ENCODE measurements around the gene SNU13.
"Not testable (repeated sequence)": the region's sequence is repeated elsewhere in the genome, so short reads cannot be mapped to it uniquely, and the experiment has no call there.

SNU13 gene

DNA sequence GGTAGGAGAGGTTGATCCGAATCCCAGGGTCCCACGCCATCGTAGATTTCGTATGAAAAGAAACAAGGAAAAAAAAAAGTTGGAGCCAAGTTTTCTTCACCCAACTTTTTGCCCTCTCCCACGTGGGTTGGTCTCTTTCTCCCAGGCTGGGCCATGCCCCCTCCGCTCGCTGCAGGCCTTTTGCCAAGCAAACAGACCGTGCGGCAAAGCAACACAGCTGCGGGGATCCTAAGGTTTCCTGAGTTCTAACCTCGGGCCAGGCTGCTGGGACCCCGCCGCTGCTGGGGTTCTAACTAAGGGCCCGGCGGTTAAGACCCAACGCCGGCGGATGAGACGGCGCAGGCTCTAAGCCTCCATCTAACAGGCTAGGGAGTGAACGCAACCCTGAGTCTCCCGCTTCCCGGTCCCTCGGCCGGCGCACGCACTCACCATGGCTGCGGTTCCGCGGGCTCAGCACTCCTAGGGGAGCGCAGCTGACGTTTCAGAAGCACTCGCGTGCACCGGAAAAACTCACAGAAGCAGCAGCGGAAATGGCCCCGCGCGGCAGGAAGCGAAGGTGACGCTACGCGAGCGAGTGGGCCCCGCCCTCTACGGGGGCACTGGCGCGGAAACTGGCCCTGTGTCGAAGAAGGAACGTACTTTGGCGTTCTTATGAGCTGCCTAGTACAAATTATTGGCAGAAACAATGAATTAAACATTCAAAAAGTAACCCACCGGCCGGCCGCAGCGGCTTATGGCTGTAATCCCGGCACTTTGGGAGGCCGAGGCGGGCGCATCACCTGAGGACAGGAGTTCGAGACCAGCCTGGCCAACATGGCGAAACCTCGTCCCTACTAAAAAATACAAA, at the start of gene SNU13:
Gene SNU13, minus strand, starts transcription at position 503 of the 847 bp plus-strand sequence. Its CDS starts 71 bp downstream, at position 432.
- peak; percentile 59 for DNase-seq

DNA sequence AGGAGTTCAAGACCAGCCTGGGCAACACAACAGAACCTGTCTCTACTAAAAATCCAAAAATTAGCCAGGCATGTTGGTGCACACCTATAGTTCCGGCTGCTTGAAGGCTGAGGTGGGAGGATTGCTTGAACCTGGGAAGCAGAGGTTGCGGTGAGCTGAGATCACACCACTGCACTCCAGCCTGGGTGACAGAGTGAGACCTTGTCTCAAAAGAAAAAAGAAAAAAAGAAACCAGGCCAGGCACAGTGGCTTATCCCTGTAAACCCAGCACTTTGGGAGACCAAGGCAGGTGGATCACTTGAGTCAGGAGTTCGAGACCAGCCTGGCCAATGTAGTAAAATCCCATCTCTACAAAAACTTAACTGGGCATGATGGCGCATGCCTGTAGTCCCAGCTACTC, 44.6 kb upstream of the SNU13 start:
- not testable (repeated sequence) for DNase-seq

- DNase-seq = no peak
Observed at GRCh38 chr22:41732096-41732772, 43.6 kb upstream of the SNU13 start.

DNA sequence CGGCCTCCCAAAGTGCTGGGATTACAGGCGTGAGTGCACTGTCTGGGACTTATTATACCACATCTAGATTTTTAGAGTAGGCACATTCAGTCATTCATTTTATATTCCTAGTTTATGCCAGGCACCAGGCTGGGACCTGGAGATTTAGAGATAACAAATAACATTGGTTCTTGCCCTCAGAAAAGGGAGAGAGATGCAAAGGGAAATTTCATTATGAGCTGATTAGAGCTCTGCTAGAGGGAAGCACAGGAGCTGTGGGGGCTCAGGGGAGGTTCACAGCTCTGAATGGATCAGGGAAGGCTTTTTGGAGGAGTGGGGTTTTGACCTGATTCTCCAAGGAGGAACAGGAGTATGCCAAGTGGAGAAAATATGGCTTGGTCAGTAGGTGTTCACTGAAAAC, 42.9 kb upstream of the SNU13 start:
- no peak for DNase-seq

DNA sequence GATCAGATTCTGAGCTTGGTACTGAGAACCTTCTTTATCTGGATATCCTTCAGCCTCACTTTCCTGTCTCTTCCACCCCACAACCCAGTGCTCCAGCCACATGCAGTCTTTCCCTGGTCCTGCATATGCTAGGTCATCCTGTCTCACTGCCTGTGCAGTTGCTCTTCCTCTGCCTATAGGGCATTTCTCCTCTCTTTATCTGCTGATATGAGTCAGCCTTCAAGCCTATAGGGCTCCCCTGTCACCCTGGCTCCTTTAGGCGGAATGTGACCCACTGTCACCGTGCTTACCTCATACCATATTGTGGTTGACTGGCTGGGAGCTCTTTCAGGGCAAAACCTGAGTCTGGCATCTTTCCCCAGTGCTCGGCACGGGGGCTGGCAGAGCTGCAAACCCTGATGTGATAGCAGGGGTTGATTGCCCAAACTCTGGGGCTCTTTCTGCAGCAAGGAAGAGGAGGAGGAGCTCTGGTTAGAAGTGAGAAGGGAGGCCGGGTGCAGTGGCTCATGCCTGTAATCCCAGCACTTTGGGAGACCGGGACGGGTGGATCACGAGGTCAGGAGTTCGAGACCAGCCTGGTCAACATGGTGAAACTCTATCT, 36.9 kb upstream of the SNU13 start:
- no peak for DNase-seq

- no peak for DNase-seq
Observed at GRCh38 chr22:41722496-41722895, 33.8 kb upstream of the SNU13 start.

DNA sequence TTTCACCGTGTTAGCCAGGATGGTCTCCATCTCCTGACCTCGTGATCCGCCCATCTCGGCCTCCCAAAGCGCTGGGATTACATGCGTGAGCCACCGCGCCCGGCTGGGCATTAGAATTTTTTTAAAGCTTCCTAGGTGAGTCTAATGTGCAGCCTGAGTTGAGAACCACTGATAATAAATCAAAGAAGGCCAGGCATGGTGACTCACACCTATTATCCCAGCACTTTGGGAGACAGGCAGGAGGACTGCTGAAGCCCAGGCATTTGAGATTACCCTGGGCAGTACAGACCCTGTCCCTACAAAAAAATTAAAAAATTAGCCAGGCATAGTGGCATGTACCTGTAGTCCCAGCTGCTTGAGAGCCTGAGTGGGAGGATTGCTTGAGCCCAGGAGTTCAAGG, 24.3 kb upstream of the SNU13 start:
- no peak for DNase-seq

GRCh38 chr22:41709341-41709740, 20.7 kb upstream of the SNU13 start:
- no peak for DNase-seq

DNA sequence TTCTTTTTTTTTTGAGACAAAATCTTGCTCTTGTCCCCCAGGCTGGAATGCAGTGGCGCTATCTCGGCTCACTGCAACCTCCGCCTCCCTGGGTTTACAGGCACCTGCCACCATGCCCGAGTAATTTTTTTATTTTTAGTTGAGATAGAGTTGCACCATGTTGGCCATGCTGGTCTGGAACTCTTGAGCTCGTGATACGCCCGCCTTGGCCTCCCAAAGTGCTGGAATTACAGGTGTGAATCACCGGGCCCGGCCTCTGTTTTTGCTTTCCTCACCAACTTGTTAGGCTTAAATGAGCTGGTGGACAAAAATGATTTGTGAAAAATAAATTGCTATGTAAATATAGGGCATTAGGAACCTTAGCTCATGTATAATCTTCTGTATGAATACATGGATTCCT, 14.1 kb upstream of the SNU13 start:
- no peak for DNase-seq

DNA sequence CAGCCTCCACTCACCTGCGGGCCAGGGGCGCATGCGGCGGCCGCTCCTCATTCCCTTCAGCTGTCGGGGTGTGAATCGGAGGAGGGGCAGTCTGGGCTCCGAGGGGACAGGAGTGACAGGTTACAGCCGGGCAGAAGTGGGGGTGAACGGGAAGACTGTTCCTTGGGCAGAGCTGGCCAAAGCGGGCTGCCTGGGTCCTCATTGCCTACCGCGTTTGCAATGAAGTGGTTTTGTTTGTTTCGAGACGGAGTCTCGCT, 11.4 kb upstream of the SNU13 start:
- DNase-seq = no peak

DNA sequence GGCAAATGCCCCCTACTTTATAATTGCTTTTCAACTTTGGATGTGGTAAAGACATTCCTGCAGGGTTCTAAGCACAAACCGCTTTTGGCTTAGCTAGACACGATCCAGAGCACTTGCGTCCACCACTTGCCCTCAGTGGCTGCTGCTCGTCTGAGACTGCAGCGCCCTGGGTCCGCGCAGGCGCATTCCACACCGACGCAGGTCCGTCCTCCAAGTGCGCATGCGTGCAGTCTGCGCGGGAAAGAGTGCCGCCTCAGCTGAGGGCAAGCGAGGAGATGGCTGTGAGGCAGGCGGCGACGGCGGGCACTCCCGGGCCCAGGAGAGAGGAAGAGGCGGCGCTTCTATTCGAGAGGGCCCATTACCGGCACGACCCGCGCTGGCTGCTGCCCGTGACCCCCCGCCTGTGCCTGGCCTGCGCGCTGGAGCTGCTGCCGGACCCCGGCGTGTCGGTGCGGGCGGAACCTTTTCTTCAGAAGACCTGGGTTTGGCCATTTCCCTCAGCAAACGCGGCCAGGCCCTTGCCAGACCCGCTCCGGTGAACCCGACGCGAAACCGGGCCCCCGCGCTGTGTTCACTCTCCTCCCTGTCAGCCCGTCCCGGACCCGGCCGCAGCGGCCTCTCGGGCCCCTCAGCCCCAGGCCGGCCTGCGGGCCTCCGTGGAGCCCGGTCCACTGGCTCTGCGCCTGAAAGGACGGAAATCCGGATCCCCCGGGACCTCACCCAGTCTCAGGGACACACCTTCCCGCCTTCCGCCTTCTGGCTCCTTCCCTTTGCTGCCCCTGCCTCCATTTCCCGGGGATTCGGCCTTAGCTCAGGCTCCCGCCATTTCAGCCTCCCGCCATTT, 10.8 kb upstream of the SNU13 start, which contains the start of gene MEI1:
Gene MEI1, plus strand, starts transcription at position 240 of the 844 bp plus-strand sequence. Its CDS starts 36 bp downstream, at position 276.
- DNase-seq = no peak

- DNase-seq = peak; percentile 75
Observed at GRCh38 chr22:41697126-41697775, 8.6 kb upstream of the SNU13 start.

- DNase-seq = no peak
Observed at GRCh38 chr22:41696703-41697102, 8.0 kb upstream of the SNU13 start.

DNA sequence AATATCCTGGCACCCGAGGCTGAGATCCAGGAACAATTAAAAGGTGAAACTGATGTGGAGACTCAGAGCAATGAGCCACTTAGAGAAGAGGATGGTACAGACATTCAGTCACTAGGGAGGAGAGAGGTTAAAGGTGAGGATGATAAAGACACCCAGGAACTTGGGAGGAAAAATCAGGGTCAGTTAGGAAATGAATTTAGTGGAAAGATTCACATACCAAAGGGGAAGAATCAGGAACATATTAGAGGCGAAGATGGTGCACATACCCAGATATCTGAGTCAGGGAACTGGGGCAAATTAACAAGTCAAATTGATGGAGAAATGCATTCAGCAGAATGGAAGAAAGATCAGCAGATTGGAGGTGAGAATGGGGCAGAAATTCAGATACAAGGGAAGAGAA, 6.5 kb upstream of the SNU13 start:
- no peak for DNase-seq

DNA sequence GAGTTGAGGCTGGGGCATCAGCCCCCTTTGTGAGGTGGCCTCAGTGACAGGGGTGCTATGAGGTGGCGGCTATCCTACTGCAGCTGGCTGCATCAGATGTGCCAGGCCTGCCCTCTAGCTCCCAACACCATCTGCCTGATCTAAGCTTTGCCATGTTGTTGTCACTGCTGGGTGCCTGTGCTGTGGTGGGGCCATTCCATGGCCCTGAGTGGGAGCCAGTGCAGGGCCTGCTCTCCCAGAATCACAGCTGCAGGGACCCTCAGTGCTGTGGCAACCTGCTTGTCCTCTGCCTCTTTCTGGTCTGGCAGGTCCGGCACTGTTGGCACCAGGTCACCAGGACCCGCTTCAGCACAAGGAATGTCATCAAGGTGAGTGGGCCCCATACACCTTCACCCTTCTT, 1.8 kb upstream of the SNU13 start:
- no peak for DNase-seq

DNA sequence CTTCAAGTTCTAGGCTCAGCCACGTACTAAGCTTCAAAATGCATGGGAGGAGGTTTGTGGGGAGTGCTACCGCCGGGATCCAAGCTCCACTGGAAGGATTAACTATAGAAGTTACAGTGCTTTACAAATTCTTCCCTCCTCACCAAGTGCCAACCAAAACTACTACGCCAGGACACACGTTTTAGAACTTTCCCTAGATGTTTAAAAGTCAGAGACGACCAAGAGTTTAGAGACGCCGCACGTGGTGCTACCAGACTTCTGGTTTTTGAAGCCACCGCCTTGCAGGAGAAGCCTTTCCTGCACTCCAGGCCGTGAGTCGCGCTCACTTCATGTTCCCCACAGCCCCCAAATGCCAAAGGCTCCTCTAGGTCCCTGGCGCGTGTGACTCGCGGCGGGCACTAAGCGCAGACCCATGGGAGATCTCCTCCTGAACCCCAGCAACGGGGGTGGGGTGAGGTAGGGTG, 734 bp downstream of the SNU13 start:
- no peak for DNase-seq

DNA sequence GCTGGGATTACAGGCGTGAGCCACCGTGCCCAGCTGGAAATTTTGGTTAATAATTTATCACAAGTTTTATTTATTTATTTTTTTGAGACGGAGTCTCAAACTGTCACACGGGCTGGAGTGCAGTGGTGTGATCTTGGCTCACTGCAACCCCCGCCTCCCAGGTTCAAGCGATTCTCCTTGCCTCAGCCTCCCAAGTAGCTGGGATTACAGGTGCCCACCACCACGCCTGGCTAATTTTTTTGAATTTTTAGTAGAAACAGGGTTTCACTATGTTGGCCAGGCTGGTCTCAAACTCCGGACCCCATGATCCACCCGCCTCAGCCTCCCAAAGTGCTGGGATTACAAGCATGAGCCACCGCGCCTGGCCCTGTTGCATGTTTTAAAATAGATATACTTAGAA, 1.8 kb downstream of the SNU13 start:
- not testable (repeated sequence) for DNase-seq

- DNase-seq = no peak
Observed at GRCh38 chr22:41684194-41684593, 4.5 kb downstream of the SNU13 start.

DNA sequence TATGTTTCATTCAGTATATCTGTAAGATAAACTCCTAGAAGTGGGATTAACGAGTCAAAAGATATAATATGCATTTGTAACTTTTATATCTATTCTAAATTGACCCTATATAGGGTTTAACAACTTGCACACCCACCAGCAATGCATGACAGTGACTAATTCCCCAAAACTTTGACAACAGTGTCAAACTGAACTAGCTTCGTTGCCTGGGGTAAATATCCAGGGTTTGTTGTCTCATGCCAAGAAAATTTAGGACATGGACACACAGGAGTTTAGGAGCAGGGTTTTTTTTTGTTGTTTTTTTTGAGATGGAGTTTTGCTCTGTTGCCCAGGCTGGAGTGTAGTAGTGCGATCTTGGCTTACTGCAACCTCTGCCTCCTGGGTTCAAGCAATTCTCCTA, 5.1 kb downstream of the SNU13 start:
- DNase-seq = no peak

- no peak for DNase-seq
Observed at GRCh38 chr22:41683052-41683451, 5.6 kb downstream of the SNU13 start.

DNA sequence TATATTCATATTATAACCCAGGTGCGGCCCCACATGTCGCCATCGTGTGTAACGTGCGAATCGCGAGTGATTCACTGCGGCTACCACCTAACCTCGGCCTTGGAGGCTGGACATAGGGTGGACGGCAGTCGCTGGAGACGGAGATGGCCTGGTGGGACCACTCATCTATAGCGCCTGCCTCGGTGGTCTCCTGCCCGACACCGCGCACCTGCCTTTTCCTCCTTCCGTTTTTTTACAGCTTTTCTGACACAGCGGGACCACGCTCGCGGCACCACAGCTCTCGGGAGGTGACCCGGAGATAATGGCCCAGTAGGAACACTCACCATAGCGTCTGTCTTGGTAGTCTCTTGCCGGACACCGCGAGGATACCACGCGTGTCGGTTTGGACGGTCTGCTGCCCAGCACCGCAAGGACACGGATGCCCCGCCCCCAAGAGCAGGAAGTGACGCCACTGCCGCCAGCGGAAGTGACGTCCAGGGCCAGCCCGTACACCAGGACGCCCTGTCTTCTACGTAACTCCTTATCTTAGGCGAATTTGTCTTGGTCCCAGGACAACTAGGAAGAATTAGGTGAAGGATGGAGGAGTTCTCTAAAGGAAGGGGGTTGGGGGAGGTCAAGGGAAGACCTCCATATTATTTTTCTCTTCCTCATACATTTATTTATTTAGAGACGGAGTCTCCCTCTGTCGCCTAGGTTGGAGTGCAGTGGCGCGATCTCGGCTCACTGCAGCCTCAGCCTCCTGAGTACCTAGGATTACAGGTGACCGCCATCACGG, 6.4 kb downstream of the SNU13 start:
- DNase-seq = no peak

DNA sequence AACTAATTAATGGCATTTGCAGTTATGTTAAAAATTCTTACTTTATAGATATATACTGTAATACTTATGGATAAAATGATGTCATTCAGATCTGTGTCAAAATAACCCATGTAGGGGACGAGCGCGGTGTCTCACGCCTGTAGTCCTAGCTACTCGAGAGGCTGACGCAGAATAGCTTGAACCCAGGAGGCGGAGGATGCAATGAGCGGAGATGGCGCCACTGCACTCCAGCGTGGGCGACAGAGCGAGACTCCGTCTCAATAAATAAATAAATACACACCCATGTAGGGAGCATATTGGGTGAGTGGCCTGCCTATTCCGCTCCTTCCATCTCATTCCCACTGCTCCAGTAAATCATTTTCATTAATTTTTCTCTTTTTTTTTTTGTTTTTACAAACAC, 7.1 kb downstream of the SNU13 start:
- DNase-seq = no peak
